A375 (cell line): ENCODE data around the gene CUBN. TPM values are rescaled to one million over a fixed set of nuclear protein-coding genes. Genes with fewer than 3 reads are reported as not detected.

Experiments
- small RNA-seq: library from RNA; depleted of rRNA; stranded (forward); fragments of <200 nt; gene quantifications from one replicate; pipeline ENCODE3, GENCODE V24; 2014
- total RNA-seq: library from RNA; depleted of rRNA; stranded (reverse); fragments of >200 nt; shearing (Covaris generic); gene quantifications from 2 replicates; pipeline ENCODE4 v1.2.3, GENCODE V29; 2014; rRNA removed

Gene CUBN
- 0.30 and 3.2 TPM in 2 replicates for total RNA-seq

DNA sequence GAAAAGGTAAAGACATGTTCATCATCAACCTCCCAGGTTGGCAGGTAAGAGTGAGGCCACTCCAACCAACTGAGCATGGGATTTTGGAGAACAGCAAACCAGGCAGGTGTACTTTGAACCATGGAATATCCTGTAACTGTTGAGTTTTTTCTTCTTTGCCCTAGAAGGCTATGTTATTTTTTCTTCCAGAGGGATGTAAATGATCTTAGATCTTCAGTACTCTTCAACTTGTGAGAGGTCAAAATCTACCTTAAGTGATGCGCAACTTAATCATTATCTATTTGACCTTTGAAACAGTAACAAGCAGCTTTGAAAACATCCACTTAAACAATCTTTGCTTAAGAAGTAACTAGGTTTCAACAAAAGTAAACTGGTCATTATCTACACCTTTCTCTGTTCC, at the start of gene CUBN:
CUBN (minus strand) TSS at position 71 of the 400 bp plus-strand sequence; CDS start at position 25, 46 bp downstream.

DNA sequence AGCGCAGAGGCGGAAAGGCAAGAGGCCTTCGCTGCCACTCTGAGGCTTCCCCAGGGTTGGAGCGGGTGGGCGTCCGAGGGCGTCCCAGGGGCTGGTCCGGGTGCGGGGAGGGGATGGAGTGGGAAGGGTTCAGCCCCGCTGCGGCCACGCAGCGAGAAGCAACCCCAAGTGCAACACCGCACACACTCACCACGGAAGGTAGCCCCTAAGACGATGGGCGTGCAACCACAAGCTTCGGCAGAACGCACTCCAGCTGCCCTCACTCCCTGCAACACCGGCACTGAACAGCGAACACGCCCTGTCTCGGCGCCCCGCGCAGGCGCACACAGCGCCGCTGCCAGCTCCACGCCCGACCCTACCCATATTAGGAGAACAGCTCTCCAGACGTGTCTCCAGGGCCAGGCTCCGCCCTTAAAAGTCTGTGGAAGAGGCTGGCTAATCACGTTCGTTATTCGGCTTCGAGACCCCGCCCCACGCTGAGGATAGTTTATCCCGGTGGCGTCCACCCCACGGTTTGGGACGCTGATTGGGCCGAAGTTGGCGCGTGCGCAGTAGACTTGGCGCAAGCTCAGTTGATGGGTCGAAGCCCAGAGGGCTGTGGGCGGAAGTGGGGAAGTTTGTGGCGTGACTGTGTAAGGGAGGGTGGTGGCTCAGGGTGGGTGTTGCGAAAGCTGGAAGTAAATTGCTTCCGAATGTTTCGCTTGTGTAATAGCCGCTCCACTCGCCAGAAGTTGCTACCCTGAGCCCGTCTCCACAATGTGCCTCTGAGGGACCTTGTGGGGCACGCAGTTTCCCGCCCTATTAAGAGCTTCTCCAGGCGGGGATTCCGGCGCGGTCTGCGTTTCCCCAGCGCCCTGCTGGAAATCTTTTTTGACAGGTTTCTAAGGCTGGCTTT, 312.2 kb downstream of the CUBN start, which contains the start of gene RSU1:
RSU1 (minus strand) TSS at position 300 of the 895 bp plus-strand sequence. CDS start 343 bp downstream, outside the sequence.

Small RNA genes lying within 50 kb of the gene (small RNA-seq; reads per million reads assigned to genes)
- gene AC067747.1, result not detected

Other genes starting within 250 kb of the CUBN start
- gene TRDMT1, start 71.9 kb upstream of the CUBN start, total RNA-seq, result 3.2 and 5.9 TPM in 2 replicates
- 2,864 and 3,034 TPM in 2 replicates for gene VIM, start 98.4 kb upstream of the CUBN start, total RNA-seq